ENCODE results near the gene FXYD3.

FXYD3 gene

GRCh38 chr19:35093430-35093829 lies 22.2 kb upstream of the FXYD3 start:
- TF ChIP-seq CTCF (IDR thresholded peaks at IDR 0.05; ENCODE audit: extremely low read depth, missing control alignments): no peak
- no peak for DNase-seq (ENCODE audit: low spot score)

- no peak for TF ChIP-seq CTCF (IDR thresholded peaks at IDR 0.05; ENCODE audit: extremely low read depth, missing control alignments)
Observed at GRCh38 chr19:35093941-35094647, 21.5 kb upstream of the FXYD3 start.

GRCh38 chr19:35094656-35095055 lies 21.0 kb upstream of the FXYD3 start:
- no peak for TF ChIP-seq CTCF (IDR thresholded peaks at IDR 0.05; ENCODE audit: extremely low read depth, missing control alignments)
- DNase-seq (ENCODE audit: low spot score): no peak

More at GRCh38 chr19:35093941-35094647, 21.5 kb upstream of the FXYD3 start:
- DNase-seq (ENCODE audit: low spot score): no peak

- no peak for DNase-seq (ENCODE audit: low spot score)
- TF ChIP-seq CTCF (IDR thresholded peaks at IDR 0.05; ENCODE audit: extremely low read depth, missing control alignments): no peak
Observed at GRCh38 chr19:35095667-35096368, 19.8 kb upstream of the FXYD3 start.

- DNase-seq (ENCODE audit: low spot score): no peak
- no peak for TF ChIP-seq CTCF (IDR thresholded peaks at IDR 0.05; ENCODE audit: extremely low read depth, missing control alignments)
Observed at GRCh38 chr19:35098413-35099049, 17.1 kb upstream of the FXYD3 start.

- TF ChIP-seq CTCF (IDR thresholded peaks at IDR 0.05; ENCODE audit: extremely low read depth, missing control alignments): no peak
- DNase-seq (ENCODE audit: low spot score): no peak
Observed at GRCh38 chr19:35099155-35099896, 16.3 kb upstream of the FXYD3 start.
